Measurements from ENCODE around the gene TARBP2.

TARBP2 gene

GRCh38 chr12:53551889-53552291, 50.8 kb downstream of the TARBP2 start:
- DNase-seq (ENCODE audit: insufficient read length, low spot score) = no peak
- no peak for FAIRE-seq

GRCh38 chr12:53552361-53553327, 51.6 kb downstream of the TARBP2 start:
- FAIRE-seq (no peak), DNase-seq (ENCODE audit: insufficient read length, low spot score) (no peak)

Measured in HTR-8/SVneo (cell line).